Glutamatergic neuron (in vitro differentiated cells): Measurements from ENCODE around the gene PPFIA2. TPM values are rescaled to one million over a fixed set of nuclear protein-coding genes. Genes with fewer than 3 reads are reported as not detected.

Experiments
- DNase-seq: peaks from one replicate; pipeline ENCODE4 v3.0.0; 2022
- H3K27ac Mint-ChIP-seq: one replicate; pipeline ENCODE4 v1.8.0; 2020; ENCODE audit warnings: mild to moderate bottlenecking, mixed read lengths, inconsistent platforms; ENCODE audit not compliant: unreplicated experiment
- H3K27me3 Mint-ChIP-seq: one replicate; pipeline ENCODE4 v1.8.0; 2020; ENCODE audit warnings: mild to moderate bottlenecking, moderate library complexity, mixed read lengths, inconsistent platforms; ENCODE audit not compliant: unreplicated experiment
- H3K36me3 Mint-ChIP-seq: one replicate; pipeline ENCODE4 v1.8.0; 2020; ENCODE audit warnings: mild to moderate bottlenecking, mixed read lengths, inconsistent platforms; ENCODE audit not compliant: unreplicated experiment
- H3K4me1 Mint-ChIP-seq: one replicate; pipeline ENCODE4 v1.8.0; 2020; ENCODE audit warnings: mild to moderate bottlenecking, low read depth, mixed read lengths, inconsistent platforms; ENCODE audit not compliant: unreplicated experiment
- H3K4me3 Mint-ChIP-seq: one replicate; pipeline ENCODE4 v1.8.0; 2020; ENCODE audit warnings: mild to moderate bottlenecking, mixed read lengths, inconsistent platforms; ENCODE audit not compliant: unreplicated experiment
- H3K9me3 Mint-ChIP-seq: one replicate; pipeline ENCODE4 v1.8.0; 2020; ENCODE audit warnings: mild to moderate bottlenecking, moderate library complexity, mixed read lengths, inconsistent platforms; ENCODE audit not compliant: unreplicated experiment
- total RNA-seq: library from RNA; stranded (reverse); fragmentation: NEBNext Ultra II Directional; extraction: Animal tissue kit (Norgen Biotek cat#: 25700); gene quantifications from one replicate; pipeline ENCODE4 v1.2.1, GENCODE V29; 2021; ENCODE audit not compliant: unreplicated experiment
- TF ChIP-seq, protein P1 (sequence below): fragments of 200-600 bp; sonication (generic); IDR thresholded peaks from one replicate; pipeline ENCODE4 v1.5.0; 2021; ENCODE audit not compliant: partially characterized antibody, unreplicated experiment

Gene PPFIA2
- total RNA-seq, 1 donor from 2014 or later: 31.1 TPM

DNA sequence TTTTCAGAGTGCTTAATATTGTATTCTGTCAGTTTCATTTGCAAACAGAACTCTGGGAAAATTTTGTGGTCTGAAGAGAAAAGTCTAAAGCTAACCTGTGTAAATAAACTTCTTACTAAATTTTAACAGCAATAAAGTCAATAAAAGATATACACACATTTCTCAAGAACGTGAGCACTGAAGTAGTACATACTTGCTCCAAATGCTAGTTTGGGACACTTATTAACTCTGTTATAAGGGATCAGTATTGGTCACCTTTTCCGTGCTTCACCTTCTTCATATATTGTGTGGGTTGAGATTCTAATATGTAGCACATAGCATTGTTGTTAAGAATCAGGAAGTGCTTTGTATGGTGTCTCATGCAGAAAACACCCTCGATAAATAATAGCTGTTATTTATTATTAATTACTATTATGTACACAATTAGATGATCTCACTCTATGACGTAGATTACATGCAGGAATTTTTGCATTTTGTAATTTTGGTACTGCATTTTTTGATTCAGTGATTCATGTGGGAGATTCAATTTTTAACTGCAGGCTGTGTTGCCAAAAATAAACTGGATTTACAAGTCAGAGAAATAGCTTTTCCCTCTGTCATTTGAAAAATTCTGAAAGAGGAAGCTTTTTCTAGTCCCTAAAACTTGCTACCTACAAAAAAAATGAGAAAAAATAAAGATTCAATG is 380.4 kb downstream of the PPFIA2 start:
- no peaks in the 10 kb centered on the region for H3K27me3 Mint-ChIP-seq
- H3K27ac Mint-ChIP-seq: no peak overlapping the region
- no peaks in the 10 kb centered on the region for H3K9me3 Mint-ChIP-seq
- DNase-seq: no peak
- TF ChIP-seq, protein P1, sequence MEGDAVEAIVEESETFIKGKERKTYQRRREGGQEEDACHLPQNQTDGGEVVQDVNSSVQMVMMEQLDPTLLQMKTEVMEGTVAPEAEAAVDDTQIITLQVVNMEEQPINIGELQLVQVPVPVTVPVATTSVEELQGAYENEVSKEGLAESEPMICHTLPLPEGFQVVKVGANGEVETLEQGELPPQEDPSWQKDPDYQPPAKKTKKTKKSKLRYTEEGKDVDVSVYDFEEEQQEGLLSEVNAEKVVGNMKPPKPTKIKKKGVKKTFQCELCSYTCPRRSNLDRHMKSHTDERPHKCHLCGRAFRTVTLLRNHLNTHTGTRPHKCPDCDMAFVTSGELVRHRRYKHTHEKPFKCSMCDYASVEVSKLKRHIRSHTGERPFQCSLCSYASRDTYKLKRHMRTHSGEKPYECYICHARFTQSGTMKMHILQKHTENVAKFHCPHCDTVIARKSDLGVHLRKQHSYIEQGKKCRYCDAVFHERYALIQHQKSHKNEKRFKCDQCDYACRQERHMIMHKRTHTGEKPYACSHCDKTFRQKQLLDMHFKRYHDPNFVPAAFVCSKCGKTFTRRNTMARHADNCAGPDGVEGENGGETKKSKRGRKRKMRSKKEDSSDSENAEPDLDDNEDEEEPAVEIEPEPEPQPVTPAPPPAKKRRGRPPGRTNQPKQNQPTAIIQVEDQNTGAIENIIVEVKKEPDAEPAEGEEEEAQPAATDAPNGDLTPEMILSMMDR: no peak
- H3K4me3 Mint-ChIP-seq: no peak overlapping the region
- H3K4me1 Mint-ChIP-seq: no peaks in the 10 kb centered on the region
- no peaks in the 10 kb centered on the region for H3K36me3 Mint-ChIP-seq

DNA sequence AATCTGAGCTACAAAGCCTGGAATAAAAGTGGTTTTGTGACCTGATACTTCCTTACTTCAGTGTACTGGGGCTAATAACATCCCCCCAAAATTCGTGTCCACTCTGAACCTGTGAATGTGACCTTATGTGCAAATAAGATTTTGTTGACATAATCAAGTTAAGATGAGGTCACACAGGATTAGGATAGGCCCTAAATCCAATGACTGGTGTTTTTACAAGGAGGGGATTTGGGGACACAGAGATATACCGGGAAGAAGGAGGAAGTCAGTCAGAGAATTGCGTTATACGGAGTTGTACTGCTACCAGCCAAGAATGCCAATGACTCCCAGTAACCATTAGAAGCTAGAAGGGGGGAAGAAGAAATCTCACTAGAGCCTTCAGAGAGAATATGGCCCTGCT is 381.4 kb downstream of the PPFIA2 start:
- TF ChIP-seq, protein P1: no peak
- Mint-ChIP-seq H3K27me3 (no peaks in the 10 kb centered on the region), H3K27ac (no peak overlapping the region), H3K9me3 (no peaks in the 10 kb centered on the region), H3K4me1 (no peaks in the 10 kb centered on the region), H3K4me3 (no peak overlapping the region), H3K36me3 (no peaks in the 10 kb centered on the region)
- no peak for DNase-seq

DNA sequence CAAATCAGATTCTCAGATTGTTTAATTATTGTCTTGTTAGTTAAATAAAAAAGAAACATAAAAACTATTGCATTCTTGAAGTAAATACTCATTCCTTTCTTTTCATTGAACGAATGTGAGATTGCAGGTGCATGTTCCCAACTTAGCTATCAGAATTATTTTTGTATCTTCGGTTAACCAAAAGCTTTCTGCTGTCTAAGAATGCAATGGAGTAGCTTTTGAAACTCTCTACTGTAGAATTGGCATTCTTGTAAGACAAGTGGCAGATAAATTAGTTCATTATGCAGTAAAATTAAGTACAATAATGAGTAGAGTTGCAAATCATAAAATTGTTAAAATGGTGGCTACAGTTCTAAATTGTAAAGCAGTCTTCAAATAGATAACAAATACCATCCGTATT is 383.2 kb downstream of the PPFIA2 start:
- H3K36me3 Mint-ChIP-seq: no peaks in the 10 kb centered on the region
- no peak overlapping the region for H3K27ac Mint-ChIP-seq
- peaks cover 2% of the 10 kb centered on the region for H3K27me3 Mint-ChIP-seq
- H3K4me1 Mint-ChIP-seq: no peaks in the 10 kb centered on the region
- no peak overlapping the region for H3K4me3 Mint-ChIP-seq
- TF ChIP-seq, protein P1: no peak
- no peaks in the 10 kb centered on the region for H3K9me3 Mint-ChIP-seq
- no peak for DNase-seq

DNA sequence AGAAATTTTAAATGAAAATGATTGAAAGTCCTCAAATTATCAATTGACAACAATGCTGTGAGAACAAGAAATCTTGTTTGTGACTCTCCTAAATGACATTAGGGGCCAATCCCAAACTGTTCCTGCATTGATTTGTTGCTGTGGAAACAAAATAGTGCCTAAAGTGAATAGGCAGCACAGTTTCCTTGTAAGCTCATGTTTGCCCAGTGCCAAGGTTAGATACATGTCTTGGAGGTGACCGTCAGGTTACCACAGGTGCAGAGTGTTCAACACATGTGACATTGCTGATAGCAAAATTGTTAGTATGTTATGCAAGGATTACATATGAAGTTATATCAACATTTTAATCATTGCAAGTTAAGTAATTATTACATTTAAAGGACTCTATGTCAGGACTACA is 388.7 kb downstream of the PPFIA2 start:
- H3K36me3 Mint-ChIP-seq: no peaks in the 10 kb centered on the region
- H3K27me3 Mint-ChIP-seq: peaks cover 2% of the 10 kb centered on the region
- no peaks in the 10 kb centered on the region for H3K4me1 Mint-ChIP-seq
- no peak overlapping the region for H3K4me3 Mint-ChIP-seq
- DNase-seq: no peak
- no peak overlapping the region for H3K27ac Mint-ChIP-seq
- TF ChIP-seq, protein P1: no peak
- no peaks in the 10 kb centered on the region for H3K9me3 Mint-ChIP-seq

DNA sequence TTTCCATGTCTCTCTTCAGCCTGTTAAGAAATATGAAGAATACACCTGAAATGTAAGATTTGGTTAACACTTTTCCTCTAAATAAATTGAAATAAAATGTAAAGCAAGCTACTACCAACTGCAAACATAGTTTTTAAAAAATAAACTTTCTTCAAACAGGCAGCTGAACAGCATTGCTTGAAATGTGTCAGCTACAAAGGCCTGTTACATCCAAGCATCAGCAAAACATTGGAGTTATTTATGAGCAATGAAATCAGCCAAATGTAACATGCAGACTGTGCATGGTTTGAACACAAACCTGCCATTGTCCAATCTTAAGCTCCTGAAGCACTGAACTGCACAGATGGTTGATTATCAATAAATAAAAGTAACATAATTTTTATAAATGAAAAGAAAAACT is 390.0 kb downstream of the PPFIA2 start:
- Mint-ChIP-seq H3K27me3 (peaks cover 2% of the 10 kb centered on the region), H3K4me3 (no peak overlapping the region), H3K9me3 (no peaks in the 10 kb centered on the region), H3K27ac (no peak overlapping the region), H3K4me1 (no peaks in the 10 kb centered on the region), H3K36me3 (no peaks in the 10 kb centered on the region)
- DNase-seq: no peak
- TF ChIP-seq, protein P1: no peak
